PC-3 (cell line): ENCODE measurements around the gene GH1. TPM values are rescaled to one million over a fixed set of nuclear protein-coding genes. Genes with fewer than 3 reads are reported as not detected.

Experiments
- ATAC-seq: fragments of 200-7000 bp; cut with Tn5 transposase; 2 replicates; pipeline ENCODE4 v1.9.1; 2020; ENCODE audit warnings: mild to moderate bottlenecking, moderate library complexity
- BruUV-seq: library from RNA; stranded (reverse); fragments of 400-500 nt; replicated peaks from 2 replicates; lab custom pipeline; 2021; lab: Mats Ljungman, UMichigan
- CTCF ChIA-PET: fragments of 300-600 bp; sonication (Branson Sonifier 250); formaldehyde crosslinking; loops from one replicate; lab custom pipeline; 2022; ENCODE audit warnings: antibody characterized with exemption; lab: Charles Lee
- POLR2A ChIA-PET: fragments of 300-600 bp; sonication (Branson Sonifier 250); formaldehyde crosslinking; loops from one replicate; lab custom pipeline; 2022; ENCODE audit warnings: antibody characterized with exemption; ENCODE audit not compliant: unreplicated experiment; lab: Charles Lee
- DNase-seq: peaks from one replicate; pipeline ENCODE4 v3.0.0-alpha.2; 2015
- H2AFZ ChIP-seq: fragments of 300-600 bp; sonication (generic); 2 replicates; pipeline ENCODE4 v1.6.0; 2016; ENCODE audit warnings: antibody characterized with exemption, low read length
- H3F3A ChIP-seq: fragments of 300-600 bp; sonication (generic); one replicate; pipeline ENCODE4 v1.6.0; 2017; ENCODE audit warnings: antibody characterized with exemption, low read length, control low read depth, mild to moderate bottlenecking; ENCODE audit not compliant: unreplicated experiment
- H3K27ac ChIP-seq: fragments of 300-600 bp; sonication (generic); 2 replicates; pipeline ENCODE4 v1.5.1; 2016; ENCODE audit warnings: mild to moderate bottlenecking, low read length
- H3K27me3 ChIP-seq: fragments of 300-600 bp; sonication (generic); 2 replicates; pipeline ENCODE4 v1.6.1; 2016; ENCODE audit warnings: low read length, mixed read lengths
- H3K36me3 ChIP-seq: fragments of 300-600 bp; sonication (generic); 2 replicates; pipeline ENCODE4 v1.6.1; 2016; ENCODE audit warnings: low read depth, mixed run types, low read length, mixed read lengths
- H3K4me1 ChIP-seq: fragments of 300-600 bp; sonication (generic); 2 replicates; pipeline ENCODE4 v1.5.1; 2016; ENCODE audit warnings: low read length; ENCODE audit not compliant: insufficient read depth
- H3K4me2 ChIP-seq: fragments of 300-600 bp; sonication (generic); 2 replicates; pipeline ENCODE4 v1.6.0; 2016; ENCODE audit warnings: low read length
- H3K4me3 ChIP-seq: fragments of 300-600 bp; sonication (generic); 2 replicates; pipeline ENCODE4 v1.5.1; 2016; ENCODE audit warnings: mild to moderate bottlenecking, low read length, mixed read lengths
- H3K79me2 ChIP-seq: fragments of 300-600 bp; sonication (generic); 2 replicates; pipeline ENCODE4 v1.6.1; 2017; ENCODE audit warnings: low read length, mixed read lengths
- H3K9ac ChIP-seq: fragments of 300-600 bp; sonication (generic); 2 replicates; pipeline ENCODE4 v1.6.0; 2016; ENCODE audit warnings: mild to moderate bottlenecking, low read length
- H3K9me2 ChIP-seq: fragments of 300-600 bp; sonication (generic); replicated peaks from 2 replicates; pipeline ENCODE4 v1.6.1; 2016; ENCODE audit warnings: mixed run types, low read length, mixed read lengths
- H3K9me3 ChIP-seq: fragments of 300-600 bp; sonication (generic); 2 replicates; pipeline ENCODE4 v1.6.1; 2016; ENCODE audit warnings: low read length, mixed read lengths
- H4K20me1 ChIP-seq: fragments of 300-600 bp; sonication (generic); 2 replicates; pipeline ENCODE4 v1.6.1; 2016; ENCODE audit warnings: low read length, mixed read lengths
- EZH2 ChIP-seq: fragments of 300-600 bp; sonication (generic); IDR thresholded peaks from one replicate; pipeline ENCODE4 v1.6.1; 2017; ENCODE audit warnings: antibody characterized with exemption, mild to moderate bottlenecking, low read length; ENCODE audit not compliant: unreplicated experiment
- EZH2phosphoT487 ChIP-seq: fragments of 300-600 bp; sonication (generic); IDR thresholded peaks from 2 replicates; pipeline ENCODE4 v1.6.1; 2018; ENCODE audit warnings: mild to moderate bottlenecking, antibody characterized with exemption, low read length, borderline replicate concordance
- intact Hi-C: fragments of 100-400 bp; cut with micrococcal nuclease; formaldehyde crosslinking; loops from 2 replicates; pipeline ENCODE4 v1.9.0; 2023
- total RNA-seq: library from RNA; depleted of rRNA; stranded (reverse); fragments of >200 nt; gene quantifications from 2 replicates; pipeline ENCODE4 v1.2.3, GENCODE V29; 2014
- TF ChIP-seq, protein P1 (sequence below): fragments of 300-600 bp; sonication (generic); conservative IDR thresholded peaks from 2 replicates; pipeline ENCODE4 v1.5.1; 2017; ENCODE audit warnings: antibody characterized with exemption, low read depth, mild to moderate bottlenecking, low read length

The GH1 gene
- total RNA-seq, 1 experiment from 2014 or later: not detected

DNA sequence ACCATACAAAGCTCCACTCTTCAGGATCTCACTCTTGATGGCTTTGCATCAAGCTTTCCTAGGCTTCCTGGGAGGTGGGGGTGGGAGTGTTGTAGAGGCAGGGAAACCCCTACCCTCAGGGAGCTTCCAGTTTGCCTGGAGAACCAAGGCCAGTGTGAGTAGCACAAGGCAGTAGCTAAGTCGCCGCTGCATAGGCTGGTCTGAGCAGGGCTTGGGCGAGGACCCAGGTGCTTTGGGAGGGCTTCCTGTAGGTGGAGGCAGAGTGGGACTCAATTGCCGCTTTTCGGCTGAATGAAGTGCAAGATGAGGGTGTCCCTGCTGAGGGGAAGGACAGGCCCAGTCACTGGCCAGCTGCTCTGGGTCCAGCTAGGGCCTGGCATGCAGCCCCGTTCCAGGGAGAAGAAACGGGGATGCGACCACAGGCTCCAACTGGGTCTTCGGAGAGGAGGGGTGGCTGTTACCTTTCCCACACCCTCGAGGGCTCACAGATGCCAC is 9.6 kb upstream of the GH1 start:
- Histone ChIP-seq H3F3A (no peaks in the 10 kb centered on the region), H3K27ac (no peak overlapping the region), H3K9ac (no peak overlapping the region), H3K9me3 (no peaks in the 10 kb centered on the region), H3K4me1 (no peaks in the 10 kb centered on the region), H3K4me2 (no peak overlapping the region), H3K27me3 (no peaks in the 10 kb centered on the region), H3K36me3 (no peaks in the 10 kb centered on the region), H3K9me2 (no peaks in the 10 kb centered on the region), H3K4me3 (no peak overlapping the region), H4K20me1 (no peaks in the 10 kb centered on the region), H3K79me2 (no peaks in the 10 kb centered on the region), H2AFZ (no peak overlapping the region)
- ChIA-PET CTCF (interaction anchor here (0.5 kb wide), 1 partner anchor 206 kb away, joined by 4 read pairs; no protein-coding TSS in a partner anchor), POLR2A (no interaction called here)
- no peak for DNase-seq
- intact Hi-C loops: no loop called here
- BruUV-seq: no TSS peak
- TF ChIP-seq EZH2: no peak
- TF ChIP-seq, protein P1, sequence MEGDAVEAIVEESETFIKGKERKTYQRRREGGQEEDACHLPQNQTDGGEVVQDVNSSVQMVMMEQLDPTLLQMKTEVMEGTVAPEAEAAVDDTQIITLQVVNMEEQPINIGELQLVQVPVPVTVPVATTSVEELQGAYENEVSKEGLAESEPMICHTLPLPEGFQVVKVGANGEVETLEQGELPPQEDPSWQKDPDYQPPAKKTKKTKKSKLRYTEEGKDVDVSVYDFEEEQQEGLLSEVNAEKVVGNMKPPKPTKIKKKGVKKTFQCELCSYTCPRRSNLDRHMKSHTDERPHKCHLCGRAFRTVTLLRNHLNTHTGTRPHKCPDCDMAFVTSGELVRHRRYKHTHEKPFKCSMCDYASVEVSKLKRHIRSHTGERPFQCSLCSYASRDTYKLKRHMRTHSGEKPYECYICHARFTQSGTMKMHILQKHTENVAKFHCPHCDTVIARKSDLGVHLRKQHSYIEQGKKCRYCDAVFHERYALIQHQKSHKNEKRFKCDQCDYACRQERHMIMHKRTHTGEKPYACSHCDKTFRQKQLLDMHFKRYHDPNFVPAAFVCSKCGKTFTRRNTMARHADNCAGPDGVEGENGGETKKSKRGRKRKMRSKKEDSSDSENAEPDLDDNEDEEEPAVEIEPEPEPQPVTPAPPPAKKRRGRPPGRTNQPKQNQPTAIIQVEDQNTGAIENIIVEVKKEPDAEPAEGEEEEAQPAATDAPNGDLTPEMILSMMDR: no peak
- TF ChIP-seq EZH2phosphoT487: no peak
- no peak for ATAC-seq

- no peak overlapping the region for H3K9ac ChIP-seq
- no peak for TF ChIP-seq EZH2phosphoT487
- TF ChIP-seq EZH2: no peak
- TF ChIP-seq, protein P1: no peak
- CTCF ChIA-PET: interaction anchor here (0.5 kb wide), 1 partner anchor 206 kb away, joined by 4 read pairs; no protein-coding TSS in a partner anchor
- no peaks in the 10 kb centered on the region for H3K79me2 ChIP-seq
- H4K20me1 ChIP-seq: no peaks in the 10 kb centered on the region
- BruUV-seq: no TSS peak
- H2AFZ ChIP-seq: no peak overlapping the region
- no peaks in the 10 kb centered on the region for H3K9me2 ChIP-seq
- no peaks in the 10 kb centered on the region for H3K9me3 ChIP-seq
- no peak for ATAC-seq
- POLR2A ChIA-PET: interaction anchor here (0.6 kb wide), 1 partner anchor 38 kb away, joined by 4 read pairs; no protein-coding TSS in a partner anchor
- H3K4me2 ChIP-seq: no peak overlapping the region
- H3K27me3 ChIP-seq: no peaks in the 10 kb centered on the region
- intact Hi-C loops: no loop called here
- no peaks in the 10 kb centered on the region for H3F3A ChIP-seq
- DNase-seq: no peak
- no peak overlapping the region for H3K27ac ChIP-seq
- H3K4me3 ChIP-seq: no peak overlapping the region
- H3K4me1 ChIP-seq: no peaks in the 10 kb centered on the region
- no peaks in the 10 kb centered on the region for H3K36me3 ChIP-seq
Measured at GRCh38 chr17:63927464-63928171, 9.0 kb upstream of the GH1 start.

DNA sequence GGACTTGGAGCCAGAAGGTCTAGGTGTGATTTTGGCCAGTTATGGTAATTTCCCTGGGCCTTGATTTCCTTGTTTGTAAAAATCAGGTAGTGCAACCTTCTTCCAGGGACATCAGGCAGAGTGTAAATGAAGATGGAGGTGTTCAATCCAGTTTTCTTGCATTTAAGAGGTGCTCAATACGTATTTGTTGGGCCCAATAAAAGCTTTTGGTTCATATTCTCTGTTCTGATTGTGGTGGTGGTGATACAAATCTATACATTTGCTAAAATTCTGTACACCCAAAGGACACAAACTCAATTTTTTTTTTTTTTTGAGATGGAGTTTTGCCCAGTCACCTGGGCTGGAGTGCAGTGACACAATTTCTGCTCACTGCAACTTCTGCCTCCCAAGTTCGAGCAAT is 7.5 kb upstream of the GH1 start:
- Histone ChIP-seq H3K9me2 (no peaks in the 10 kb centered on the region), H3K27ac (no peak overlapping the region), H3K4me3 (no peak overlapping the region), H3F3A (no peaks in the 10 kb centered on the region), H4K20me1 (no peaks in the 10 kb centered on the region), H3K27me3 (no peaks in the 10 kb centered on the region), H3K4me2 (no peak overlapping the region), H3K4me1 (no peaks in the 10 kb centered on the region), H3K36me3 (no peaks in the 10 kb centered on the region), H3K9me3 (no peaks in the 10 kb centered on the region), H3K9ac (no peak overlapping the region), H2AFZ (no peak overlapping the region), H3K79me2 (no peaks in the 10 kb centered on the region)
- TF ChIP-seq, protein P1: no peak
- TF ChIP-seq EZH2phosphoT487 (no peak), EZH2 (no peak)
- ChIA-PET CTCF (interaction anchor here (0.6 kb wide), 1 partner anchor 67 kb away, joined by 3 read pairs; no protein-coding TSS in a partner anchor), POLR2A (no interaction called here)
- BruUV-seq: no TSS peak
- intact Hi-C loops: no loop called here
- DNase-seq: no peak
- no peak for ATAC-seq
